CD1c-positive myeloid dendritic cell (primary cell): Measurements from ENCODE around the gene B4GALT2.
A peak's percentile ranks its signal among the peaks of the same experiment; 100 is the strongest.

Experiments used
- DNase-seq: peaks from one replicate; pipeline ENCODE4 v3.0.0-alpha.2; 2016; ENCODE audit errors: extremely low spot score

B4GALT2 gene

GRCh38 chr1:43946236-43947060 lies 32.6 kb upstream of the B4GALT2 start, which contains the start of gene IPO13:
IPO13 (plus strand) TSS chr1:43946950; CDS start chr1:43947601, 651 bp downstream.
- DNase-seq: peak; percentile 98

- no peak for DNase-seq
These were observed 31.7 kb upstream of the B4GALT2 start for GRCh38 chr1:43947061-43947873.

- no peak for DNase-seq
These were observed 31.1 kb upstream of the B4GALT2 start for GRCh38 chr1:43947874-43948437.

GRCh38 chr1:43949678-43950077 lies 29.3 kb upstream of the B4GALT2 start:
- DNase-seq: no peak

GRCh38 chr1:43951021-43951985 lies 27.7 kb upstream of the B4GALT2 start:
- no peak for DNase-seq

- no peak for DNase-seq
These were observed 26.2 kb upstream of the B4GALT2 start for GRCh38 chr1:43952731-43953346.

- no peak for DNase-seq
These were observed 25.6 kb upstream of the B4GALT2 start for GRCh38 chr1:43953361-43953760.

GRCh38 chr1:43954036-43954435 lies 25.0 kb upstream of the B4GALT2 start:
- no peak for DNase-seq

GRCh38 chr1:43956234-43956633 lies 22.8 kb upstream of the B4GALT2 start:
- DNase-seq: no peak

- DNase-seq: no peak
These were observed 21.5 kb upstream of the B4GALT2 start for GRCh38 chr1:43957407-43958040.

- no peak for DNase-seq
These were observed 20.4 kb upstream of the B4GALT2 start for GRCh38 chr1:43958351-43959255.

- DNase-seq: no peak
These were observed 18.2 kb upstream of the B4GALT2 start for GRCh38 chr1:43960798-43961197.

GRCh38 chr1:43961692-43962091 lies 17.3 kb upstream of the B4GALT2 start:
- DNase-seq: no peak

GRCh38 chr1:43962324-43962723 lies 16.7 kb upstream of the B4GALT2 start:
- DNase-seq: no peak

- no peak for DNase-seq
These were observed 16.0 kb upstream of the B4GALT2 start for GRCh38 chr1:43963006-43963405.

- no peak for DNase-seq
These were observed 15.1 kb upstream of the B4GALT2 start for GRCh38 chr1:43963890-43964289.

GRCh38 chr1:43965316-43965715 lies 13.7 kb upstream of the B4GALT2 start:
- no peak for DNase-seq

GRCh38 chr1:43968348-43968948 lies 10.6 kb upstream of the B4GALT2 start:
- no peak for DNase-seq

GRCh38 chr1:43969416-43969745 lies 9.6 kb upstream of the B4GALT2 start:
- no peak for DNase-seq
